Dedifferentiated amniotic fluid mesenchymal stem cell (primary cell): Measurements from ENCODE around the gene GCDH.
A peak's percentile ranks its signal among the peaks of the same experiment; 100 is the strongest.

Experiments used
- DNase-seq: peaks from one replicate; pipeline ENCODE4 v3.0.0-alpha.2; 2016; ENCODE audit errors: extremely low spot score

Gene GCDH

GRCh38 chr19:12939975-12940423, 49.0 kb downstream of the GCDH start:
- DNase-seq, result no peak

- no peak for DNase-seq
Measured at GRCh38 chr19:12940897-12941296, 49.9 kb downstream of the GCDH start.

- DNase-seq, result no peak
Measured at GRCh38 chr19:12943437-12944044, 52.6 kb downstream of the GCDH start.

- DNase-seq, result no peak
Measured at GRCh38 chr19:12944104-12944674, 53.2 kb downstream of the GCDH start.

GRCh38 chr19:12945479-12946091, 54.6 kb downstream of the GCDH start, which contains the start of gene RAD23A:
RAD23A (plus strand) TSS chr19:12945862; CDS start chr19:12945949, 87 bp downstream.
- DNase-seq, result peak; percentile 97

- peak; percentile 88 for DNase-seq
Measured at GRCh38 chr19:12946092-12946721, 55.2 kb downstream of the GCDH start.

GRCh38 chr19:12946731-12947496, 56.0 kb downstream of the GCDH start:
- DNase-seq, result no peak

- no peak for DNase-seq
Measured at GRCh38 chr19:12947702-12948611, 57.0 kb downstream of the GCDH start.

GRCh38 chr19:12948612-12949362, 57.8 kb downstream of the GCDH start:
- no peak for DNase-seq
